HepG2 (cell line): Measurements from ENCODE around the gene PPP2R5C. TPM values are rescaled to one million over a fixed set of nuclear protein-coding genes. Genes with fewer than 3 reads are reported as not detected.

Experiments used
- ATAC-seq: fragments of 200-7000 bp; cut with Tn5 transposase; 3 replicates; pipeline ENCODE4 v1.9.1; 2020; ENCODE audit warnings: mild to moderate bottlenecking, moderate library complexity
- BruUV-seq: library from RNA; stranded (reverse); fragments of 400-500 nt; replicated peaks from 2 replicates; lab custom pipeline; 2021; lab: Mats Ljungman, UMichigan
- CTCF ChIA-PET: fragments of 300-600 bp; formaldehyde crosslinking; extraction: SDS; loops from one replicate; lab custom pipeline; 2021; ENCODE audit warnings: low total read pairs, inconsistent platforms, low intra/inter-chr PET ratio; lab: Yijun Ruan, JAX
- POLR2A ChIA-PET: fragments of 350-600 bp; sonication (Branson Sonifier 250); formaldehyde crosslinking; loops from one replicate; lab custom pipeline; 2020; ENCODE audit warnings: antibody characterized with exemption, inconsistent platforms; lab: Yijun Ruan, JAX
- DNase-seq: peaks from one replicate; pipeline ENCODE4 v3.0.0-alpha.2; 2015; ENCODE audit warnings: low spot score
- FAIRE-seq: peaks from 3 replicates; lab custom pipeline; 2011; peaks lifted over from hg19 to GRCh38; lab: Jason Lieb, UNC
- H2AFZ ChIP-seq: one replicate; pipeline ENCODE4 v1.6.1; 2011; ENCODE audit warnings: low read length, inconsistent platforms
- H3K27ac ChIP-seq: fragments of 300-600 bp; 3 replicates; pipeline ENCODE4 v1.8.0; 2011; ENCODE audit warnings: mixed run types, mild to moderate bottlenecking, mixed read lengths, low read length, inconsistent platforms; ENCODE audit not compliant: insufficient read depth; ENCODE audit errors: extremely low read length
- H3K27me3 ChIP-seq, 2 experiments: fragments of 200-600 bp in 1 of 2; 2 replicates in 1 of 2; 3 replicates in 1 of 2; pipeline versions ENCODE4 v1.6.0 to v1.8.0; 2011; ENCODE audit warnings: low read length in 2 of 2, mild to moderate bottlenecking in 2 of 2, moderate library complexity in 2 of 2, inconsistent platforms in 1 of 2; ENCODE audit not compliant: insufficient read depth in 2 of 2, control insufficient read depth in 1 of 2
- H3K36me3 ChIP-seq, 2 experiments: fragments of 200-600 bp in 1 of 2; replicated peaks in 1 of 2; 2 replicates in 1 of 2; 3 replicates in 1 of 2; pipeline versions ENCODE4 v1.5.1 to v1.8.0; 2011; ENCODE audit warnings: low read length in 2 of 2, inconsistent platforms in 1 of 2; ENCODE audit not compliant: insufficient read depth in 2 of 2, control insufficient read depth in 1 of 2
- H3K4me1 ChIP-seq: 2 replicates; pipeline ENCODE4 v1.5.1; 2012; ENCODE audit warnings: low read length, inconsistent platforms; ENCODE audit not compliant: insufficient read depth
- H3K4me2 ChIP-seq: 2 replicates; pipeline ENCODE4 v1.6.0; 2011; ENCODE audit warnings: low read depth, low read length, inconsistent platforms
- H3K4me3 ChIP-seq, 3 experiments: fragments of 200-600 bp in 1 of 3; sonication (generic), shearing (Covaris generic) in 1 of 3; replicated peaks in 1 of 3; 2 replicates each; pipeline ENCODE4 v1.5.1; 2011 to 2016; ENCODE audit warnings: low read length in 3 of 3, inconsistent platforms in 2 of 3, low read depth in 2 of 3, mild to moderate bottlenecking in 2 of 3, control low read depth in 1 of 3, mixed read lengths in 1 of 3; ENCODE audit not compliant: insufficient read depth in 1 of 3
- H3K79me2 ChIP-seq: one replicate; pipeline ENCODE4 v1.6.1; 2011; ENCODE audit warnings: low read length, inconsistent platforms; ENCODE audit not compliant: insufficient read depth
- H3K9ac ChIP-seq: 2 replicates; pipeline ENCODE4 v1.6.0; 2011; ENCODE audit warnings: mild to moderate bottlenecking, low read depth, low read length, inconsistent platforms; ENCODE audit not compliant: insufficient read depth
- H3K9me3 ChIP-seq: 2 replicates; pipeline ENCODE4 v1.5.1; 2012; ENCODE audit warnings: mild to moderate bottlenecking, low read length
- H4K20me1 ChIP-seq: 2 replicates; pipeline ENCODE4 v1.6.0; 2011; ENCODE audit warnings: inconsistent platforms, mild to moderate bottlenecking, low read length, moderate library complexity; ENCODE audit not compliant: insufficient read depth
- ADNP ChIP-seq: sonication (generic); formaldehyde crosslinking; IDR thresholded peaks from 2 replicates; pipeline ENCODE4 v1.4.0; 2020; ENCODE audit warnings: missing genetic modification reagents
- AHR ChIP-seq: IDR thresholded peaks from 2 replicates; pipeline ENCODE4 v1.6.1; 2018; ENCODE audit warnings: missing genetic modification reagents, missing compliant biosample characterization
- ARHGAP35 ChIP-seq: sonication (generic); formaldehyde crosslinking; IDR thresholded peaks from 2 replicates; pipeline ENCODE4 v1.9.0; 2022; ENCODE audit warnings: mild to moderate bottlenecking, inconsistent platforms, moderate library complexity, missing genetic modification reagents, borderline replicate concordance
- ATF4 ChIP-seq, 2 experiments: fragments of 450-650 bp in 1 of 2; sonication (generic) in 1 of 2; formaldehyde crosslinking; IDR thresholded peaks; 2 replicates each; pipeline versions ENCODE4 v1.5.0 to v1.8.0; 2020 to 2022; ENCODE audit warnings: mild to moderate bottlenecking in 1 of 2, missing genetic modification reagents in 1 of 2
- BRF2 ChIP-seq: sonication (generic); formaldehyde crosslinking; IDR thresholded peaks from 2 replicates; pipeline ENCODE4 v1.8.1; 2022; ENCODE audit warnings: mild to moderate bottlenecking, missing genetic modification reagents
- CAMTA2 ChIP-seq: sonication (generic); formaldehyde crosslinking; IDR thresholded peaks from 2 replicates; pipeline ENCODE4 v1.4.0; 2020; ENCODE audit warnings: mild to moderate bottlenecking, missing genetic modification reagents, borderline replicate concordance
- EHMT2 ChIP-seq: fragments of 200-600 bp; sonication (generic); IDR thresholded peaks from 2 replicates; pipeline ENCODE4 v1.7.0; 2017; ENCODE audit warnings: antibody characterized with exemption, low read depth, low read length, borderline replicate concordance
- FOXP4 ChIP-seq: sonication (generic); formaldehyde crosslinking; IDR thresholded peaks from 2 replicates; pipeline ENCODE4 v1.4.0; 2020; ENCODE audit warnings: missing genetic modification reagents
- JUND ChIP-seq: sonication (generic); formaldehyde crosslinking; IDR thresholded peaks from 2 replicates; pipeline ENCODE4 v1.8.0; 2022; ENCODE audit warnings: mild to moderate bottlenecking, missing genetic modification reagents
- ZBTB1 ChIP-seq: sonication (generic); formaldehyde crosslinking; IDR thresholded peaks from 2 replicates; pipeline ENCODE4 v1.4.0; 2020; ENCODE audit warnings: missing genetic modification reagents, borderline replicate concordance
- ZFP37 ChIP-seq: sonication (generic); formaldehyde crosslinking; IDR thresholded peaks from 2 replicates; pipeline ENCODE4 v1.4.0; 2020; ENCODE audit warnings: missing genetic modification reagents, borderline replicate concordance
- ZNF124 ChIP-seq: sonication (generic); formaldehyde crosslinking; IDR thresholded peaks from 2 replicates; pipeline ENCODE4 v1.4.0; 2020; ENCODE audit warnings: missing genetic modification reagents
- ZNF232 ChIP-seq: sonication (generic); formaldehyde crosslinking; IDR thresholded peaks from 2 replicates; pipeline ENCODE4 v1.4.0; 2020; ENCODE audit warnings: missing genetic modification reagents, borderline replicate concordance
- ZNF281 ChIP-seq: sonication (generic); formaldehyde crosslinking; IDR thresholded peaks from 2 replicates; pipeline ENCODE4 v1.4.0; 2020; ENCODE audit warnings: missing genetic modification reagents, borderline replicate concordance
- ZNF496 ChIP-seq: sonication (generic); formaldehyde crosslinking; IDR thresholded peaks from 2 replicates; pipeline ENCODE4 v1.8.1; 2023; ENCODE audit warnings: mild to moderate bottlenecking, moderate library complexity, missing genetic modification reagents; ENCODE audit not compliant: insufficient replicate concordance
- ZNF629 ChIP-seq: sonication (generic); formaldehyde crosslinking; conservative IDR thresholded peaks from 2 replicates; pipeline ENCODE4 v1.5.0; 2020; ENCODE audit warnings: missing genetic modification reagents
- WGBS: methylation state at CpG from one replicate; pipeline ENCODE4 v1.1.6; 2017; ENCODE audit warnings: low lambda C conversion rate; 5-methylcytosine and 5-hydroxymethylcytosine counted together
- in situ Hi-C: cut with HindIII; loops from 2 replicates; pipeline ENCODE4 v1.10.0; 2017; ENCODE audit warnings: low pct_unique_long_range_greater_than_20kb; ENCODE audit not compliant: extremely low pct_ligation_motif_present
- intact Hi-C: fragments of 100-400 bp; cut with micrococcal nuclease; formaldehyde crosslinking; loops from one replicate; pipeline ENCODE4 v1.10.0; 2022; ENCODE audit not compliant: unreplicated experiment
- polyA plus RNA-seq, 8 experiments: library from polyadenylated mRNA; depleted of rRNA in 3 of 8; stranded (reverse) in 7 of 8; unstranded in 1 of 8; fragments of >200 nt; fragmentation: Illumina TruSeq in 4 of 8; extraction: Trizol in 4 of 8; gene quantifications; 2 replicates each; pipeline versions ENCODE4 v1.2.1 to v1.2.3, GENCODE V29; 2011 to 2016; ENCODE audit warnings: low read depth in 4 of 8, missing spikeins in 1 of 8, mixed read lengths in 1 of 8; ENCODE audit not compliant: insufficient read depth in 1 of 8
- total RNA-seq, 5 experiments: library from RNA; depleted of rRNA; stranded (reverse); fragments of >200 nt; fragmentation: Illumina TruSeq; extraction: Trizol; gene quantifications; 2 replicates each; pipeline ENCODE4 v1.2.3, GENCODE V29; 2016; ENCODE audit warnings: low read depth in 1 of 5

Gene PPP2R5C
- total and polyA plus RNA-seq, 2 of the 13 experiments (the other 11 are each of a cell fraction or from before 2014, with no cell fraction given): 74.3 to 78.5 TPM

GRCh38 chr14:101776344-101776743 is 14.8 kb downstream of the PPP2R5C start (continued):
- TF ChIP-seq ZBTB1 (no peak), BRF2 (CRISPR knock-in tag) (no peak), ATF4 (CRISPR knock-in tag; IDR thresholded peaks at IDR 0.05) (no peak), ARHGAP35 (CRISPR knock-in tag) (no peak), ZNF232 (no peak)

GRCh38 chr14:101780390-101780789 is 18.9 kb downstream of the PPP2R5C start:
- in situ Hi-C loops (no loop called here), intact Hi-C loops (no loop called here)
- DNase-seq (no peak), ATAC-seq (no peak), FAIRE-seq (no peak)
- H3K36me3 ChIP-seq: no peaks in the 10 kb centered on the region
- peaks cover 7% of the 10 kb centered on the region; the same call in 1 of the 2 replicates for H4K20me1 ChIP-seq
- H3K27ac ChIP-seq: no peak overlapping the region
- H2AFZ ChIP-seq: no peak overlapping the region
- WGBS: 97% methylated on average over 11 of the region's 11 CpGs
- BruUV-seq: no TSS peak
- H3K4me3 ChIP-seq: 0 out of 6 replicates have a peak overlapping the region, but pooled peaks of 1 of the 3 experiments have one; percentile 67
- no peaks in the 10 kb centered on the region for H3K79me2 ChIP-seq
- H3K4me2 ChIP-seq: peak overlapping the region; percentile 72
- H3K9ac ChIP-seq: no peak overlapping the region
- CTCF ChIA-PET: no interaction called here
- H3K9me3 ChIP-seq: no peaks in the 10 kb centered on the region
- POLR2A ChIA-PET: no interaction called here
- no peaks in the 10 kb centered on the region; the same call in 1 of the 2 replicates for H3K4me1 ChIP-seq
- H3K27me3 ChIP-seq: no peaks in the 10 kb centered on the region
- TF ChIP-seq CAMTA2 (CRISPR knock-in tag) (no peak), AHR (CRISPR knock-in tag) (no peak), ZFP37 (no peak), ADNP (CRISPR knock-in tag) (no peak), ZNF281 (CRISPR knock-in tag) (no peak), EHMT2 (no peak), ZNF629 (CRISPR knock-in tag) (no peak), FOXP4 (no peak), JUND (no peak), ZNF124 (no peak), ATF4 (CRISPR knock-in tag; IDR thresholded peaks at IDR 0.05) (no peak), ZNF496 (CRISPR knock-in tag) (no peak)
